GOT3 (cell line): ENCODE data around the gene VENTX.

Experiments used
- DNase-seq: peaks from one replicate; lab custom pipeline; 2025; ENCODE audit warnings: mixed read lengths; lab: John Stamatoyannopoulos, UW

The VENTX gene

DNA sequence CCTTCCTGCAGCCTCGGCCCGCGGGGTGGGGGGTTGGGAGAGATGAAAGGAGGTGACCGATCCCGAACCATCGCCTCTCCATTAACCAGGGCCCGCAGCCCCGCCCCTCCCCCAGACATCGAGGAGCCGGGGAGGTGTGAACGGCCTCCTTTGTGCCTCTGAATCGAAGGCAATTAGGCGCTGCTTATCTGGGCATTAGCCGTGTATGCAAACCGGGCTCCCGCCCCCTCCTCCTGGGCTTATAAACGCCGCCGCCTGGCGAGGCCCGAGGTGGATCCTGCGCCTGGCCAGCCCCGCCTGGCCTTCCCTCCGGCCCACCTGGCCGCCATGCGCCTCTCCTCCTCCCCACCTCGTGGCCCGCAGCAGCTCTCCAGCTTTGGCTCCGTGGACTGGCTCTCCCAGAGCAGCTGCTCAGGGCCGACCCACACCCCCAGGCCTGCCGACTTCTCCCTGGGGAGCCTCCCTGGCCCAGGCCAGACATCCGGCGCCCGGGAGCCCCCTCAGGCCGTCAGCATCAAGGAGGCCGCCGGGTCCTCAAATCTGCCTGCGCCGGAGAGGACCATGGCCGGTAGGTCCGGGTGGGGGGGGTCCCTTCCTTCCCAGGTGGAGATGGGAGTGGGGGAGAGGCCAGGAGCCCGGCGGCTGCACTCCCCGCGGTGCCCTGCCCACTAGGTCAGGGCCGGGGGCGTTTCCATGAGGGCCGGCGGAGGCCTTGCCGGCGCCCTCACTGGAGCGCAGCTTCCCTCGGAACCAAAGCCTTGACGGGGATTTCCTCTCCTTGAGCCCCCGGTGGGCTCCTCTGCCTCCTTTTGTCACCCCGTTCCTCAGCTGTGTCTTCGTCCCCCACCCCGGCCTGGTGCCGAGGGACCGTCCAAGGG, at the start of gene VENTX:
Gene VENTX, plus strand, starts transcription at position 268 of the 878 bp plus-strand sequence. Its CDS starts 60 bp downstream, at position 328.
- DNase-seq = no peak

- no peak for DNase-seq
Measured at GRCh38 chr10:133187906-133188681, 49.6 kb upstream of the VENTX start.

GRCh38 chr10:133189256-133189655, 48.4 kb upstream of the VENTX start:
- no peak for DNase-seq

DNA sequence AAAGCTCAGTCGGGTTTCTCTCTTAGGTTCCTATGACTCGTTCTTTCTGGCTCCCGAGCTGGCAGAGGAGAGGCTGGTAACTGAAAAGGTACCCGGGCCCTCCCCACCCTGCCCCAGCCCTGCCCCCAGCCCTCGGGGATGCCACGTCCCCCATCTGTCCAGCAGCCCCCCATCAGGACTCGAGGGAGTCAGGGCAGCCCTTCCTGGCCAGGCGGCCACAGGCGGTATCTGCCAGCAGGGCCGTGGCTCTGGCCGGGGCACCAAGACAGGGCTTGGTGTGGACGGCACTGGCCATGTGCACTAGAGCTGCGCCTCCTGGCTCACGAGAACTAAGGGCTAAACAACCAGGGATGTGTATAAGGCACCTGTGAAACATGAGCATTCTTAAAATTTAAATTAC, 47.9 kb upstream of the VENTX start:
- no peak for DNase-seq

GRCh38 chr10:133190225-133190624, 47.4 kb upstream of the VENTX start:
- DNase-seq = no peak

DNA sequence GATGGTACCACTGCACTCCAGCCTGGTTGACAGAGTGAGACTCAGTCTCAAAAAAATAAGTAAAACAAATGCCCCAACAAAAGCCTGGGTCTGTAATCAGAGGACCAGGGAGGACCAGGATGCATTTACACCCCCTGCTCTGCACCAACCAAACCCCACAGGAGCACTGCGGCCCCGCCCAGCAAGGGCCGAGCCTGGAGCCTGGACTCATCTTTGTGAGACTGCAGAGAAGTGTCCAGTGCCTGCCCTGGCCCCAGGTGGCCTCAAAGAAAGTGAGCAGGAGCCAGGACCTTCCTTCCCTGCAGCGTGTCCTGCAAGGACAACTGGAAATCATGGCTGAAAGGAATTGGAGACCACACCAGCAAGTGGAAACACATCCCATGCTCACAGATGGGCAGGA, 46.0 kb upstream of the VENTX start:
- no peak for DNase-seq

- DNase-seq = no peak
Measured at GRCh38 chr10:133194151-133194550, 43.5 kb upstream of the VENTX start.

GRCh38 chr10:133195096-133195495, 42.6 kb upstream of the VENTX start:
- no peak for DNase-seq

GRCh38 chr10:133195611-133196010, 42.0 kb upstream of the VENTX start:
- no peak for DNase-seq

- DNase-seq = no peak
Measured at GRCh38 chr10:133196221-133196915, 41.3 kb upstream of the VENTX start.

- DNase-seq = no peak
Measured at GRCh38 chr10:133196936-133197758, 40.5 kb upstream of the VENTX start.

DNA sequence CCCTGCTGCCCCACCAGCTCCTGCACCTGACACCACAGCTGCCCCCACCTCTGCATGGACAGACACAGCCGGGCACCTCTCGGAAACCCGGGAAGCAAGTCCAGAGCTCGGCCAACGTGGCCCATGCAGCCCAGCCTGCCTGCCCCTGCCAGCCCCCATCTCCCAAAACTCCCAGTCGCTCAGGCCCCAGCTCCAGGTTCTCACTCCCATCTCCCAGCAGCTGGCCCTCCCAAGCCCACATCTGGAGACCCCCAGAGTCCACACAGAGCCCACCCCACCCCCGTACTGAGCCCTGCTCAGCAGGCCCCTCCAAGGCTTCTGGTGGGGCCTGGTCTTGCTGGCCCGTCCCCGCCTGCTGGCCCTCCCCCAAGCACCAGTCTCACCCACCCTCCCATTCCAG, 39.9 kb upstream of the VENTX start:
- DNase-seq = no peak

GRCh38 chr10:133198206-133198605, 39.4 kb upstream of the VENTX start:
- no peak for DNase-seq

DNA sequence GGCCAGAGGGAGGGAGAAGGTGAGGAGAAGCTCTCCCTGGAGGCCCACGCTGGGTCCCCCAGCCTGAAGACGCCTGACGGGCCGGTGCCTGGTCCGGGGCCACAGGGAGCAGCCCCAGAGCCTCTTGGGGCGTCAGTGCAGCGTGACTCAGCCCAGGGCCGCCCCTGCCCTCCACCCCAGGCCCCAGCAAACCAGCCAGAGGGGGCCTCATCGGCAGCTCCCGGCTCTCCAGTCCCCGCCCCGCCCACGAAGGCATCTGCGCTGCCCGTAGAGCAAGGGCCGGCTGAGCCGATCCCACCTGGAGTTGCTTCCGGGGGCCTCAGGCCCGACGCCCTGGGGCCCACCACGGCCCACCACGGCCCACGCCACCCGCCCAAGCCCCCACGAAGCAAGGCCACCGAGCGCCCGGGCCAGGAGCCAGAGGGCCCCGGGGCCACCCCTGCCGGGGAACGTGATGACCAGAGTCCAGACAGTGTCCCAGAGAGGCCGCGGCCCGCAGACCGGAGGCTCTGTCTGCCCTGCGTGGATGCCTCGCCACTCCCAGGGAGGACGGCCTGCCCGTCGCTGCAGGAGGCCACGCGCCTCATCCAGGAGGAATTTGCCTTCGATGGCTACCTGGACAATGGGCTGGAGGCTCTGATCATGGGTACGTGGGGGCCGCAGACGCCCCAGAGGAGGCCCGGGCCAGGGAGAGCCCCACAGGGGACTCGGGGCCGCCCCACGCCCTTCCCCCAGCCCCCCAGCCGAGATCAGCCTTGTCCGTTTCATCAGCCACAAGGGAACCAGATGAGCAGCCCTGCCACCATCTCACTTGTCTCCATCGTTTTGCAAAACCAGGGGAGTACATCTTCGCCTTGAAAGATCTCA, 38.8 kb upstream of the VENTX start:
- DNase-seq = no peak

GRCh38 chr10:133199488-133199885, 38.2 kb upstream of the VENTX start:
- DNase-seq = no peak

DNA sequence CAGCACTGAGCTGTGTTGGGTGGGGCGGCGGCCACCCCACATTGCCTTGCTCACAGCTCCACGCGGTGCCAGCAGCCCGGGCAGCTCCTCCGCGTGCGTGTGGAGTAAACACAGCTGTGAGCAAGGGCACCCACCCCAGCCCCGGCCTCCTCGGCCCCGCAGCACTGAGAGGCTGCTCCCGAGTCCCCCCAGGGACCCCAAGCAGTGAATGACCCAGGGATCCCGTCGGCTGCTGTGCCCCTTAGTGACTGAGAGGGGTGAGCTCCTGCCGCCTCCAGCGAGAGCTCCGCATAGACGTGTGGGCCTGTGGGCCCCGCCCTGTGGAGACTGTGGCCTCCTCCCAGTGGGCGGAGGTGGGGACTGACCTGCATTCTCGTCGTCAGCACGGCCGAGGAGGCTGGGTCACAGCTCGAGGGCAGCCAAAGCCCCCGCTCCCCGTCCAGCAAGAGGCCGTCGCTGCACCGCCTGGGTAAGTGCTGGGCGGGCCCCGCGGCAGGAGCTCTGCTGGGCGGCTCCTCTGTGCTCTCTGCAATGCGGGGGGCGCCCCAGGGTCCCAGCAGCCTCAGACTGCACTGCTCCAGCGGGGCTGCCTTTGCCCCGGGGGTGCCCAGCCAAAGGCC, 37.6 kb upstream of the VENTX start:
- DNase-seq = no peak

DNA sequence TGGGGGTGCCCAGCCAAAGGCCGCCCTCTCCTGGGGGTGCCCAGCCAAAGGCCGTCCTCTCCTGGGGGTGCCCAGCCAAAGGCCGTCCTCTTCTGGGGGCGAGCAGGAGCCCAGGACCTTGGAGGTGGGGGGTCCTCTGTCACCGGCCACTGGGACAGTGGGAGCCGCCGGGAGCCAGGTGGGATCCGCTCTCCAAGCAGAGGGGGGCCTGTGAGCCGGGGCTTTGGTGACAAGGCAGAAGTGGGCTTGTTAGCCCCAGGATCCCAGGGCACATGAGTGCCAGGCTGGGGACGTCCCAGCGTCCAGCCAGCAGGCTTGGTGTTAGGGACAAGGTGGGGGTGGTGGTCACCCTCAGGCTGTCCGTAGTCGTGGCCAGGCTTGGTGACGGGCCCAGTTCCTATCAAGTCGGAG, 37.0 kb upstream of the VENTX start:
- DNase-seq = no peak

DNA sequence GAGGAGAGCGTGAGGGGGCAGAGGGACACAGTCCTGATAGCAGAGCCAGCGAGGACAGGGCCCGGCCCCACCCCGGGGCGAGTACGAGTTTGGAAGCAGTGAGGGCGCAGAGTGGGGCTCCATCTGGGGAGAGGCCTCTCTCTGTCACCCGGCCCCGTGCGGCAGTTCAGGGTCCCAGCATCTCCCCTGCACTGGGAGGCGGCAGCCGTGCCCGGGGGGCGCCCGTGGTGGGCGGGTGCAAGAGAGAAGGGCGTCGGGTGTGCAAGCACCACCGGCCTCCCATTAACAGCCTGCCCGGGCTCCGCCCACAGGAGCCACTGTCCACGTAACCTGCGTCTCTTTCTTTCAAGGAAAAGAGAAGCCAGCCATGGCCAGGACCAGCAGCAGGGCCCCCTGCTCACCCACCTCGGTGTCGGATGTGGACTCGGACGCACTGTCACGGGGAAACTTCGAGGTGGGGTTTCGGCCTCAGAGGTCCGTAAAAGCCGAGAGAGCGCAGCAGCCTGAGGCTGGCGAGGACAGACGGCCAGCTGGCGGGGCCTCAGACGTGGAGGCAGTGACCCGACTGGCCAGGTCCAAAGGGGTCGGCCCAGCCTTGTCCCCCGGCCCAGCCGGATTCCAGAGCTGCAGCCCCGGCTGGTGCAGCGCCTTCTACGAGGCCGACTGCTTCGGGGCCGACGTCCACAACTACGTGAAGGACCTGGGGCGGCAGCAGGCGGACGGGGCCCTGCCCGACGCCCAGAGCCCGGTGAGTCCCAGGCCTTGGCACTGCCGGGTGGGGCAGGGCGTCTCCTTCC, 36.3 kb upstream of the VENTX start:
- no peak for DNase-seq

DNA sequence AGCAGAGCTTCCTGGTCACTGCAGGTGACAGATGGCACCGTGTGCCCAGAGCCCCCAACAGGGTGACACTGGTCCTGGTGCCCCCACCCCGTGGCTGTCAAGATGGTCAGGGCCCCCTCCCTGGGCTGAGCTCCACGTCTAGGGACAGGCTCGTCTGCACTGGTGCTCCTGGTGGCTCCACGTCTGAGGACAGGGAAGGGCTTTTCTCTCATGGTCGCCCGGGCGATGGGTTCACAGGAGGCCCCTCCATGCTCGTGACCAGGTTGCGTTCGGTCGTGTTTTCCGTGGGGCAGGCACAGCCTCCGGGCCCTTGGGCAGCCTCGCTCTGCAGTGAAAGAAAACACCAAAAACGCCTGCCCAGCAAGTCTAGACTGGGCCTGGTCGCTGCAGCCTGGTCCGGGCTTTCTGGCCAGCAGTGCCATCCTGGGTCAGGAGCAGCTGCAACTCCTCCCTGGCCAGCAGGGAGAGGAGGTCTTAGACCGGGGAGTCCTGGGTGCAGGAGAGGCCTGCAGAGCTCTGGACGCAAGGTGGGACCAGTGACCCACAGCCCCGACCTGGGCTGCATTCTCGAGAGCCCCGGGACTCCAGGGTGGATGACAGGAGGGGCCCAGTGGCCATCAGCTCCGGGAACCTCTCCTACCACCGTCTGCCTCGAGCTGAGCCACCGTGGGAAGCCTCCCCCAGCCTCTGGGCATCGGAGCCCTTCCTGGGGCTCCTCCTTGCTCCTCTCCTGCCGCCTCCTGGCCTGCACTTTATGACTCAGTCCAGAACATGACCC, 35.5 kb upstream of the VENTX start:
- DNase-seq = no peak
